HG03097 (cell line): Measurements from ENCODE around the gene C1QL2.

Experiments
- ATAC-seq: cut with Tn5 transposase; IDR thresholded peaks from one replicate; pipeline ENCODE4 v1.9.1; 2021; ENCODE audit not compliant: unreplicated experiment, low FRiP score

C1QL2 gene

DNA sequence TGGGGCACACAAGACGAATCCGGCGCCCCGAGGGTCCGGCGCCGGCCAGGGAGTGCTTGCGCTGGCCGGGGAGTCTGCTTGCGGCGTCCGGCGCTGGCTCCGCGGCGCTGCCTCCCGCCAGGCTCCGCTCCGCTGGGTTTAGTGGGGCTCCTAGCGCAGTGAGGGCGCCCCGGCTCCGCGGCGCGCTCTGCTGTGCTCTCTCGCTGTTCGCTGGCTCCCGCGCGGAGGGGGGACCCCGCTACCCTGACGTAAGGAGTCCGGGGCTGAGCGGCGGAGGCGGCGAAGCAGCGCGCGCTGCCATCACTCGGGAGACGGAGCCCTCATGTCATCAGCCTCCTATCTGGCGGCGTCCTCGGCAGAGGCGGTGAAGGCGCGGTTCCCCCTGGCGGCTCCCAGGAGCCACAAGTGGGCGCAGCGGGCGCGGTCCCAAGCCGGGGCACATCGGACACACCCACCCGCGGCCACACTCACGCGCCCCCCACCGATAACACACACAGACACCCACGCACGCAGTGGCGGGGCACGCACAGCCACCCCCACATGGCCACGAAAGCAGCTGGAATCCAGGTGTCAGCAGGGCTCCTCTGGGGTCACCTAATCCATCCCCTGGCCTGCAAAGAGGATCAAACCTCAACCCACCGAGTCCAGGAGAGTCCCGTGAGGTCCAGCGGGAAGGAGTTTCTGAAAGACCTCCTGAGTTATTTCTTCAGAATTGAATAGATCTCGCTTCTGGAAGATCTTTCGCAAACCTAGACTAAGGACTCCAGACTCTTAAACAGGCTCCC, at the start of gene C1QL2:
C1QL2 (minus strand) TSS at position 189 of the 785 bp plus-strand sequence. CDS start 482 bp downstream, outside the sequence.
- ATAC-seq, result no peak

DNA sequence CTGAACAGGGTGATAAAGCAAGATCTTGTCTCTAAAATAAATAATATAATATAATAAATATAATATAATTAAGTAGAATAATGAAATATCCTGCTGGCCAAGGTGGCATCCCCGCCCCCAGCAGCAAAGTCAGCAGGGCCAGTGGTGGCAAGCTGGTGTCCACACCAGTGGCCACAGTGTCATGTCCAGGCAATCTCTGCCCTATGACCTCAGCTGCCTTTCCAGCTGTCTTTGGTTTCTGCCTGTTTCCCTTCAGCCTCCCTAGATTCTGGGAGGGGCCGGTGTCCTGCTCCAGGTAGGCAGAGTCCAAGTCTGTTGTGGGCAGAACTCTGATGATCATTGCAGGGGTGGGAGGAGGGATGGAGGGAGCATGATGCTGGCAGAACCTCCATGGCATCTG, 48.9 kb upstream of the C1QL2 start:
- ATAC-seq, result no peak

DNA sequence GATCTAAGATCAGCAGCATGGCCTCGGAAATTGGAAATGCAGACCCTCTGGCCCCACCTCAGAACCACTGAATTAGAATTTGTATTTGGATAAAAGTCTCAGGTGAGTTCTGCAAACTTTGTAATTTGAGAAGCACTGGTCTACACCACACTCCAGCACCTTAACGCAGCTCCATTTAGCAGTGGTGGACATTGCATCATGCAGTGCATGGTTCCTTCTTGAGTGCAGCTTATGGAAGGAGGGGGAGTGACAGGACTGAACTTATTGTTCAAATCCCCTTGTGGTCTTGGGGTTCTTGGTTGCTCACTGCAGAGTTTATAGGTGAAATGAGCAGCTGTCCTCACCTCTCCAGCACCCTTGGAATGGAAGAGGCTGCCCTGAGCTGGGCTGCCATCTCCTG, 47.6 kb upstream of the C1QL2 start:
- no peak for ATAC-seq

DNA sequence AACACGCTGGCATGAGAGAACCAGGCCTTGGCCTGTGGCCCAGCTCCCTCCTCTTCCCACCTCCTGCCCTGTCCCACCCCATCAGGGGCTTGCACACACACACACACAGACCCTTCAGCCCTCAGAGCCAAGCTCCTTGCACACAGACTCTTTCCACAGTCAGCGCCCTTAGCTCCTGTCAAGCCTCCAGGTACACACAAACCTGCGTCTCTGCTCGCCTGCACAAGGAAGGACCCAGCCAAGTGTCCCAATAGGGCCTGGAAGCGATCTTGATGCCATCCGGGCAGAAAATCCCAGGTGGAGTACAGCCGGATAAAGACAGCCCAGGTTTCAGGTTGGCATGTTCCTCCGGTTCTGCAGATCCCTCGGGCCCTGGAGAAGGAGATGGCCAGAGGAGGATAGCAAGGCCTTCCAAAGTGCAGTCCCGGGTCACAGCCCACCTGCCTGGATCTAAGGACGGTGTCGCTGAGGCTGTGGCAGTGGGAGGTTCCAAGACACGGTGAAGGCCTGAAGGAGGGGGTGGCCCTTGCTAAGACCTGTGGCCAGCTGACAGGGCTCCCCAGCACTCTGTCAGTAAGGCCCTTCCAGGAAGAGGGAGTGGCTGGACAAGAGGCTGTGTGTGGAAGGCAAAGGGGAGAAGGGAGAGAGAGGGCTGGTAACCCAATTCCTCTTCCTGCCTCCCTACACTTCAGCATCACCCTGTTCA, 46.6 kb upstream of the C1QL2 start:
- no peak for ATAC-seq

DNA sequence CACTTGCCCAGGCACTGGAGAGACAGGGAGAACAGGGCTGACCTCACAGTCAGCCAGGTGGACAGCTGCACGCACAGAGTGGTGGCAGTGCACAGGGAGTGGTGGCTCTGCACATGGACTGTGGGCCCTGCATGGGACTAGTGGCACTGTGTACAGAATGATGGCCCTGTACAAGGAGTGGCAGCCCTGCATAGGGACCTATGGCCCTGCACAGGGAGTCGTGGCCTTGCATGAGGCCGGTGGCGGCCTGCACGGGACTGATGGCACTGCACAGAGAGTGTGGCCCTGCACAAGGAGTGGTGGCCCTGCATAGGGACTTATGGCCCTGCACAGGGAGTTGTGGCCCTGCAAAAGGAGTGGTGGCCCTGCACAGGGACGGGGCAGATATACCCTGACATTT, 46.0 kb upstream of the C1QL2 start:
- ATAC-seq, result no peak

DNA sequence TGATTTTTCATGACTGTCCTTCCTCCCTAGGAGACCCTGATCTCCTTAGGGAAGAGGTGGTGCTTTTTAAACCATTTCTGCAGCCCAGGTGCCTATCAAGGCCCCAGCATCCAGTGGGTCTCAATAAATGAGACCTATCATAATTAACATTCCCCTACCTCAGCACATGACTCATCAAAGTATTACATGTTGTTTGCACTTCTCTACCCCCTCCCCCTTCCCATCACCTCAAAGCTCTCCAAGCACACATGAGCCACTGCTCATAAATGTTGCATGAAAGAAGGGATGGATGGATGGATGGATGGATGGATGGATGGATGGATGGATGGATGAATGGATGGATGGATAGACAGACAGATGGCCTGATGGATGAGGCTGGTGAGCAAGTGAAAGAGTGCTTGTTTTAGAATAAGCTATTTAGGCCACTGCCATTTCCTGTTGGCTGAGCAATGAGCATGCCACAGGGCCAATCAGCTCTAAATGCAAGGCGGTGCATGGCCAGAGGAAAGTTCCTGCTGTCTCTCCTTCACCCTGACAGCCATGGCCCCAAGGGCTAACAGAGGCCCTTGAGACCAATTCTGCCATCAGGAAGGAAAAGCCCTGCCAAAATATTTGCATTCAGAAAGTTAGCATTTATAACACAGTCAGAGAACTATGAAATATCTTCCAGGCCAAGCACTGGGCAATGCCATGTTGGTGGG, 44.2 kb upstream of the C1QL2 start:
- no peak for ATAC-seq

DNA sequence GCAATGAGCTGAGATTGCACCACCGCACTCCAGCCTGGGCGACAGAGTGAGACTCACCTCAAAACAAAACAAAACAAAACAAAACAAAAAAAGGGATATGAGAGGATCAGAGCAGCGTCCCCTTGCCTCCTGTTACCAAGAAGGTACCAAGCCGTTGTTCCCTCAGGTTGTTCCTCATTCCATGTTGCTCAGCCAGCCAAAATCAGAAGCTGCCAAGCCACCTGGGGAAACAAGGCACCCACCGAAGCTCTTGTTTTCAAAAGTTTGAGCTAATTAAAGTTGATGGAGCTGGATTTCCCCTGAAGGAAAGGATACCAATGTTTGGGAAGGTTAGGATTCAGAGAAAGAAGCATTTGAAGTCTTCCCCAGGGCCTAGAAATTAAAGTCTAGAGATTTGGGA, 43.3 kb upstream of the C1QL2 start:
- ATAC-seq, result no peak

DNA sequence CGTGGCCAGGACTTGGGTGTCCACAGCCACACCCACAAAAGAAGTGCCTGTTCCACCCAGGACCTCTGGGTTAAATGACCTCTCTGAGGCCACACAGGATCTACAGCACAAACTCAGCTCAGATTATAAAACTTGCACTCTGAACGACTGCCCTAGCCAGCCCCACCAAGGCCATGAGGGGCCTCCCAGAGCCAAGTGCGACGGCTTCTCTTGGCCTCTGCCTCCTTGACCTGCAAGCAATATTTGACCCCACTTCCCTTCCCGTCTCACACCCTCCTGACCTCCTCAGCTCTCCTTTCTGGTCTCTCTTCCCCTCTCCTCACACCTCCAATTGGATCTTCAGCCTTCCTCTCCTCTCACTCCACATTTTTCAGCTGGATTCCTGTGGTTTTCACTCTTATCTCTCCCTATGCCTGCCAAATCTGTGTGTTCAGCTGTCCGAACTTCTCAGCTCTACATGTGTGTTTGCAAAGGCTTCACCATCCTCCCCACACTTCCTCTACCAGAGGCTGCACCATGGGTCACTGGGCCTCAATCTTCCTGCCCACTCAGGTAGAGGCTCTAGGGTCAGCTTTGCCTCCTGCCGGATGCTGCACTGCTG, 39.8 kb upstream of the C1QL2 start:
- no peak for ATAC-seq

DNA sequence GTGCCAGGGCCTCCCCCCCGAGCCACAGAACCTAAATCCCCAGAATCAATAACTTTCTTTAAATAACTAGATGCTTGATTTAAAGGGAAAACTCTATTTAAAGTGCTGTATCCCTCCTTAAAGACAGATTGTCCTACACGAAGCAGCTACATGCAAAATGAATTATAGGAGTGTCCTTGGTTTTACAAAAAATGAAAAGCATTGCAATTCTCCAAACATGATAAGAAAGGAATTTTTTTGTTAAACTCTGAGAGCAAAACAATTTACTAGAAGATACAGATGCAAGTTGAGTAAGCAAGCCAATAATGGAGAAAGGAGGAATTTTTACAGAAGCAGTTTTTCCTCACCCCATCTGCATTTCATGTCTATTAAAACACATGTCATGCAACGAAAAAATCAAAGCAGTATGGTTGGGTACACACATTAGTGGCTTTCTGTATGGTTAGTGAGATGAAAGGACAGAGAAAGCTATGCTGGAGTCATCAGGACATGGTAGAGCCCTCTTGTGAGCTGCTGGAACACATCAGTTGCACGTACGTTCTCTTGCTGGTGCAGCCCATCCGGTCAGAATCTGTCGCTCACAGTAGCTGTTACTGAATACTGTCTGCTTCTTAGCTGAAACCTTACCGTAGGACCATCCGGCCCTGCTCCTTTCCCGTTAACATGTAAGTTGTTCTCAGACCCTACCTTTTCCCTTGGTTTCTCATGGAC, 39.1 kb upstream of the C1QL2 start:
- no peak for ATAC-seq

DNA sequence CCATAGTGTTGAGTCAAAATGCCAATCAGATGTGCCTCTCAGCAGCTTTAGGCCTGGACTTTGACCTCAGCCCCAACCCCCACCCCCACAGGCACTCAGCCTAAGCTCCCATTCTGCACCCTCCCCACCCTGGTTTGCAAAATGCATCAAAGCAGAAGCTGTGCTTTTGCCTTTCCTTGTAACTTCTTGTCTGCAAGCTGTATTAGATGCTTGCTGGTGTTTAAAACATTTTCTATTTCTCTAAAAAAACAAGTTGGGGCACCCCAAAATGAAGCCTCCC, 38.5 kb upstream of the C1QL2 start:
- ATAC-seq, result no peak

DNA sequence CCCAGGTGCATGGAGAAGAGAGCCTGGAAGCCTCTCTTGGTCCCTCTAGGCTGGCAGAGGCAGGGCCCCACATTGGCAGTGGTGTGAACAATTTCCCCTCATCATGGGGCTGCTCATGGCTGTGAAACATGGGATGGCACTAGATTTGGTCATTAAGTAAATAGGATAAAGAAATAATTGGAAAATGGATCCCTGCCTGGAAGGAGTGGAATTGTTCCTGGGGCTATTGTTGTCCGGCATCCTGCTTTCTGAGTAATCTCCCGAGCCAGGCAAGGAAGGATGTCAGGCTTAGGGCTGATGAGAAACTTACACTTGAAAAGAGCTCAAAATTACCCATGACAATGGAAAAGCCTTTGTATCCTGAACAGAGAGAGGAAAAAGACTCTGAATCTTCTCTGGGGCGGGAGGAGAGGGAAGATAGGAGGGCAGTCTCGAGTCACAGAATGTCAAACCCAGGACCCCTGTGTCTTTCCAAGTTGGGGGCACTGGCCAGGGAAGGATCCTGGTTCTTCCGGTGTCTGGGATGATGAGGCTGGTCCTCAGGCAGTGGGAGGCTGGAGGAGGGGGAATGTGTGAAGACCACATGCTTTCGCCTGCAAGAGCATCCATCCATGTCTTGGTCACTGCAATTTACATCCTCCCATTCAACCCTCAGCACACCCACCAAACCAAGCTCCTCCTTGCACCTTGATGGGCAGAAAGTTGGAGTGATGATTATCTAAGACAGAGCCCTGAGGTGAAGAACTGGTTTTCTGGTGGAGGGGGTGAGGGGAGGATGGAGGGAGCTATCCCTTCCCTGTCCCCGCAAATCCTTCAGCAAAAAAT, 38.0 kb upstream of the C1QL2 start:
- ATAC-seq, result no peak

DNA sequence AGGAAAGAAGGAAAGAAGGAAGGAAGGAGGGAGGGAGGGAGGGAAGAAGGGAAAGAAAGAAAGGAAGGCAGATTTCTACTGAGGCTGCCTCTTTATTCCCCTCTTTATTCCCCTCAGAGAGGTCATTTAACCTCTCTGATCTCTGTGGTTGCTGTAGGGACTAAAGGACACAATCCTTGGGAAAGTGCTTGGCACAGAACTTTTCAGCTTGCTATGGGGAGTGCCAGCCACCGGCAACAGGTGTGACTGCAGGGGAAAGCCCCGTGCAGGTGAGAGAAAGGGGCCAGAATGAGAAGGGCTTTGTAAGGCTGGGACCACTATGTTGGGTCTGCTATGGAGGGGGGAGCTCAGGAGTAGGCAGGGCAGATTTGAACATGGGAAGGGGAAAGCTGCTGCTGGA, 37.3 kb upstream of the C1QL2 start:
- no peak for ATAC-seq

DNA sequence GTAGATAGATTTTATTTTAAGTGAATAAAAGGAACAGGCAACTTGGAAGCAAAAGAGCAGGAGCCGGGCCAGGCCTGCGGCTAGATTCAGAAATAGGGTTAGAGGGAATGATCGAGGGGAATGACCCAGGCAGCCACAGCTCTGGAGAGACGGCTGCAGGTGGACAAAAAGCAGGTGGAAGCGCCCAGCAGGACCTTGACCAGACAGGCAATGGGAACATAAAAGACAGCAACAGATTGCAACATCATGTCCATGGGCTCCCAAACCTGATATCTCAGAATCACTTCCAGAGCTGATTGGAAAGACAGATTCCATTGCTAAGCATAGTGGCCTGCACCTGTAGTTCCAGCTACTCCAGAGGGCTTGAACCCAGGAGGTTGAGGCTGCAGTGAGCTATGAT, 36.5 kb upstream of the C1QL2 start:
- ATAC-seq, result no peak

DNA sequence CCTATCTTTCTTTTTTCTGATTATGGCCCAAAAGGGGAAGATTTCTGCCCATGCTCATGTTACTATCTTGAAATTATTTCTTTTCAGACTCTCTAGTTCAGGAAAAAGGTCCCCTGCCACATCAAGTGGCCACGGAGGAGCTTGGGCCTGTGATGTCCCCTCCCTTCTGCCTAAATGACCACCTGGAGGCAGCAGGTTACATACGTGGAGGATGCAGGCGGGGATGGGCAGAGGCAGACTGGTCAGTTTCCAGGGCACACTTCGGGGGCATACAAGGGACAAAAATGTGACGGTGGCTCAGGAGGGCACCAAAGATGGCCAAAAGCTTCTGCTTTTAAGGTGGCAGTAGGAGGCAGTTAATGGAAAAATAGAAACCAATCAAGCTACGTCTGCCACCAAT, 34.3 kb upstream of the C1QL2 start:
- ATAC-seq, result no peak

DNA sequence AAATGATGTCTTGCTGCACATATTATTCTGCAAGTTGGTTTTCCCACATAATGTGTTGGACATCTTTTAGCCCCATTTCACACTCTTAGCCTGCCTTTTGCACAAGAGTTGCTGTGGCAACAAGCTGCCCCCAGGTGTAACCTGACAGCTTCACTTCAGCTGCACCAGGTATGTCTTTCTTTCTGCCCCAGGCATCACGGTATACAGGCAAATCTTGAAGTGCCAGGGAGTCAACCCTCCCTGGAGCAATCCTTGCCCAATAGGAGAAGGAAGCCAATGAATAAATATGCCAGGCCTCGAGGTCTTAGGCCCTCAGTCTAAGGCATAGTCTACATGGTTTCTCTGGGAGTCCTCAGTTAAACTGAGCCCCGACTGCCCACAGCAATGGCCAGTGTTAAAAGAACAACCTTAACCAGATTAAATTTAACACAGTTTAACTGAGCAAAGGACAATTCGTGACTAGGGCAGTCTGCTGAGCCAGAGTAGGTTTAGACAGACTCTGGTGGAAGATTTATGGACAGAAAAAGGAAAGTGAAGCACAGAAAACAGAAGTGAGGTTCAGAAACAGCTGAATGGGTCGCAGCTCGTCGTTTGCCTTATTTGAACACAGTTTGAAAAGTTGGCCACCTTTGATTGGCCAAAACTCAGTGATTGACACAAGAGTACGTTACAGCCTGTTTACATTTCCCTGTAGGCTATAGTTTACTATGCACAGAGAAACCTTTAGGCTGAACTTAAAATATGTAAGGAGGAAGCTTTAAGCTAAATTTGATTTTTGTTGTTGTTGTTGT, 32.0 kb upstream of the C1QL2 start:
- no peak for ATAC-seq

DNA sequence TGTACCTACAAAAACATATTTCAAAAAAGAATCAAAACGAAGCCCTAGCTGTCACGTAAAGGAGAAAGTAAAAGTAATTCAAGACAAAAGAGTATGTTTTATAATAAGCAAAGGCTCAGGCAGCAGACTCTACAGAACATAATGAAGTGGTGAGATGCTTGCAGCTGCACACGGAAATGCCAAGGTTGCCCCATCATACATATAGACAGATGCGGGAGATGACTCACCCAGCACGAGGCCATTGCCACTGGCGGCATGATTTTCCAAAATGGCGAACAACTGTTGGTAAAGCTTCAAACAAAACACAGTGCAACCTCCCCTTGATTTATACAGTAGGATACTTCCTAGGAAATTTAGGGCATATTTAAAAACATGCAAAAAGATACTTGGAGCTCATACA, 26.0 kb upstream of the C1QL2 start:
- ATAC-seq, result no peak

DNA sequence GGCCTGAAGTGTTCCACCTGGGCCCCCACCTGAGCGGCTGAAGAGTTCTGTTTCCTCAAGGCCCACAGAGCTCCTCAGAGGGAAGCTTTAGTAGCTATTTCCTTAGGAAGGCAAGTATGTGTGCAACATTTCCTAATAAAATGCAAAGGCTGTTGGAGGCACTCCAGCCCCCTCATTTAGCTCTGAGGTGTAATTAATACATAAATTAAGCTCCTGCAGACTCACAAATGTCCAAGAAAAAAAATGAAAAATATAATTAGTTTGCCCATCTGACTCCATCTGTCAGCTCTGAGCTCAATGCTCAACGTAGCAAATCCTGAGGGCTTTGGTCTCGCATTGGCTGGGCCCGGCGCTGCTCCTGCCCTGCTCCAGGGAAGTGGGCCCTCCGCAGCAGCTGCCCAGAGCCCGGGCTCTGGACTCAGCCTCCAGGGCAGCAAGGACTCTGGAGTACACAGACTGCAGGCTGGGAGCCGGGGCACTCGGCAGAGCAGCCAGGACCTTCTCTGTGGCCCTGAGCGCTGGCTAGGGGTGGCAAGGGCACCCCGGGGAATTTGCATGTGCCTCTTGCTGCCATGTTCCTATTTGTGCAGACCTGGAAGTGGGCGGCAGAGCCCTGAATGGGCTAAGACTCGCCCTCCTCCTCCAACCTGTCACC, 23.4 kb upstream of the C1QL2 start:
- ATAC-seq, result no peak

DNA sequence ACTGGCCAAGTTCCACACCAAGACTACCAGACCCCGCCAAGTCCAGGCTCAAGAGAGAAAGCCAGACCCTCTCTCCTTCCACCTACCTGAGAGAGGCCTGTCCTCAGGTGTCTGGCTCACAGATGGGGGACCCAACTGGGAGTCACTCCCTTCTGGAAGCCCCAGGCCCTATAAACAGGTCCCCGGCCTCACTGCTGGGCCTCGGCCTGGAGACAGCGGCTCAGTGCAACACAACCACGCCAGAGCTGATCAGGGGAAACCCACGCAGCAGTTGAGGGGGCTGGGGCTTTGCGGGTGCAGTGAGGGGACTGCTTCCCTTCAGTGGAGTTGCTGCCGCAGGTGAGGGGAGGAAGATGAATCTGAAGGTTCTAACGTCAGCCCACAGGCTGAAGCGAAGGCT, 22.8 kb upstream of the C1QL2 start:
- ATAC-seq, result no peak

DNA sequence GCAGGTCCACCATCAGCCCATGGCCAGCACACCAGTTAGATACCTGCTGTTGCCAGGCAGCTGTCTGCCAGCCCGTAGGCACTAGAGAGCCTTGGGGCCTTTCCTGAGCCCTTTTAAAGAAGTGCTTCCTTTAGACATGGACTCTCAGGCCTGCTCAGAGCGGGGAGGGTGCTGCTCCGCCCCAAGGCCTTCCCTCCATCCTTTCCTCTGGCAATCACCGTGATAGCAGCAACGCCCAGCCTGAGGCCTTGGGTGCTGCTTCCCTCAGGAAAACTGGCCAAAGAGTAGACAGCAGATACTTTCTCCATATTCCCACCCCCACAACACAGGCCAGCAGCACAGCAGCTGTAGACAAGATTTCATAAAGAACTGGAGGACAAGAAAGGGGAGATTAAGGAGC, 22.3 kb upstream of the C1QL2 start:
- no peak for ATAC-seq
